AG09309 (cell line): ENCODE data around the gene CD58.

Source experiments
- DNase-seq: peaks from one replicate; pipeline ENCODE4 v3.0.0-alpha.2; 2010; ENCODE audit warnings: low read depth
- H3K4me3 ChIP-seq: 2 replicates; pipeline ENCODE4 v1.5.1; 2011; ENCODE audit warnings: mild to moderate bottlenecking, low read depth, low read length, moderate library complexity; ENCODE audit not compliant: control insufficient read depth
- CTCF ChIP-seq: IDR thresholded peaks from 2 replicates; pipeline ENCODE4 v1.5.1; 2011; ENCODE audit warnings: mild to moderate bottlenecking, low read depth, low read length, inconsistent platforms; ENCODE audit not compliant: insufficient read depth, control insufficient read depth; ENCODE audit errors: missing control alignments

The CD58 gene

GRCh38 chr1:116498789-116499628 is 71.8 kb downstream of the CD58 start:
- no peak overlapping the region for H3K4me3 ChIP-seq
- no peak for DNase-seq
- TF ChIP-seq CTCF: peak; percentile 77

GRCh38 chr1:116497656-116498055 is 73.2 kb downstream of the CD58 start:
- no peak for DNase-seq
- TF ChIP-seq CTCF: no peak
- H3K4me3 ChIP-seq: no peak overlapping the region

- TF ChIP-seq CTCF: no peak
- H3K4me3 ChIP-seq: no peak overlapping the region
- DNase-seq: no peak
Observed at GRCh38 chr1:116496898-116497297, 73.9 kb downstream of the CD58 start.

- no peak overlapping the region for H3K4me3 ChIP-seq
- no peak for DNase-seq
- no peak for TF ChIP-seq CTCF
Observed at GRCh38 chr1:116496380-116496779, 74.4 kb downstream of the CD58 start.

GRCh38 chr1:116495535-116495934 is 75.3 kb downstream of the CD58 start:
- no peak for DNase-seq
- H3K4me3 ChIP-seq: no peak overlapping the region
- TF ChIP-seq CTCF: no peak

- DNase-seq: no peak
- TF ChIP-seq CTCF: no peak
- H3K4me3 ChIP-seq: no peak overlapping the region
Observed at GRCh38 chr1:116494745-116495144, 76.1 kb downstream of the CD58 start.

- no peak for DNase-seq
- TF ChIP-seq CTCF: no peak
- no peak overlapping the region for H3K4me3 ChIP-seq
Observed at GRCh38 chr1:116494353-116494692, 76.5 kb downstream of the CD58 start.
